ENCODE results near the gene TPT1.

Gene TPT1

GRCh38 chr13:45333977-45334922 lies 6.7 kb downstream of the TPT1 start:
- no peak for DNase-seq (ENCODE audit: low read depth in 2 of 2)

GRCh38 chr13:45333251-45333976 lies 7.6 kb downstream of the TPT1 start:
- DNase-seq (ENCODE audit: low read depth in 2 of 2) = no peak

GRCh38 chr13:45332831-45333219 lies 8.2 kb downstream of the TPT1 start:
- no peak for DNase-seq (ENCODE audit: low read depth in 2 of 2)

GRCh38 chr13:45332036-45332830 lies 8.8 kb downstream of the TPT1 start:
- DNase-seq (ENCODE audit: low read depth in 2 of 2) = no peak

- DNase-seq (ENCODE audit: low read depth in 2 of 2) = no peak
These were observed 9.3 kb downstream of the TPT1 start for GRCh38 chr13:45331692-45332035.

- no peak for DNase-seq (ENCODE audit: low read depth in 2 of 2)
These were observed 9.8 kb downstream of the TPT1 start for GRCh38 chr13:45331123-45331619.

- no peak for DNase-seq (ENCODE audit: low read depth in 2 of 2)
These were observed 12.3 kb downstream of the TPT1 start for GRCh38 chr13:45328661-45329111.

- no peak for DNase-seq (ENCODE audit: low read depth in 2 of 2)
These were observed 13.6 kb downstream of the TPT1 start for GRCh38 chr13:45327253-45327955.

GRCh38 chr13:45325806-45326205 lies 15.2 kb downstream of the TPT1 start:
- DNase-seq (ENCODE audit: low read depth in 2 of 2) = no peak

- no peak for DNase-seq (ENCODE audit: low read depth in 2 of 2)
These were observed 19.9 kb downstream of the TPT1 start for GRCh38 chr13:45320876-45321629.

- DNase-seq (ENCODE audit: low read depth in 2 of 2) = no peak
These were observed 24.0 kb downstream of the TPT1 start for GRCh38 chr13:45316996-45317395.

GRCh38 chr13:45316338-45316737 lies 24.6 kb downstream of the TPT1 start:
- no peak for DNase-seq (ENCODE audit: low read depth in 2 of 2)

GRCh38 chr13:45315520-45316167 lies 25.3 kb downstream of the TPT1 start:
- no peak for DNase-seq (ENCODE audit: low read depth in 2 of 2)

GRCh38 chr13:45314822-45315221 lies 26.2 kb downstream of the TPT1 start:
- DNase-seq (ENCODE audit: low read depth in 2 of 2) = no peak

GRCh38 chr13:45310341-45311131 lies 30.4 kb downstream of the TPT1 start:
- DNase-seq (ENCODE audit: low read depth in 2 of 2) = no peak

- no peak for DNase-seq (ENCODE audit: low read depth in 2 of 2)
These were observed 34.0 kb downstream of the TPT1 start for GRCh38 chr13:45306966-45307365.

- no peak for DNase-seq (ENCODE audit: low read depth in 2 of 2)
These were observed 35.9 kb downstream of the TPT1 start for GRCh38 chr13:45305079-45305478.

GRCh38 chr13:45303866-45304265 lies 37.1 kb downstream of the TPT1 start:
- no peak for DNase-seq (ENCODE audit: low read depth in 2 of 2)

GRCh38 chr13:45303026-45303425 lies 38.0 kb downstream of the TPT1 start:
- no peak for DNase-seq (ENCODE audit: low read depth in 2 of 2)
